GM15510 (cell line): ENCODE measurements around the gene PIP4K2A.

ENCODE experiments used
- POLR2A ChIP-seq: IDR thresholded peaks from 3 replicates; pipeline ENCODE4 v1.6.1; 2011; ENCODE audit warnings: borderline replicate concordance; ENCODE audit not compliant: insufficient read length; ENCODE audit errors: extremely low read depth

PIP4K2A gene

DNA sequence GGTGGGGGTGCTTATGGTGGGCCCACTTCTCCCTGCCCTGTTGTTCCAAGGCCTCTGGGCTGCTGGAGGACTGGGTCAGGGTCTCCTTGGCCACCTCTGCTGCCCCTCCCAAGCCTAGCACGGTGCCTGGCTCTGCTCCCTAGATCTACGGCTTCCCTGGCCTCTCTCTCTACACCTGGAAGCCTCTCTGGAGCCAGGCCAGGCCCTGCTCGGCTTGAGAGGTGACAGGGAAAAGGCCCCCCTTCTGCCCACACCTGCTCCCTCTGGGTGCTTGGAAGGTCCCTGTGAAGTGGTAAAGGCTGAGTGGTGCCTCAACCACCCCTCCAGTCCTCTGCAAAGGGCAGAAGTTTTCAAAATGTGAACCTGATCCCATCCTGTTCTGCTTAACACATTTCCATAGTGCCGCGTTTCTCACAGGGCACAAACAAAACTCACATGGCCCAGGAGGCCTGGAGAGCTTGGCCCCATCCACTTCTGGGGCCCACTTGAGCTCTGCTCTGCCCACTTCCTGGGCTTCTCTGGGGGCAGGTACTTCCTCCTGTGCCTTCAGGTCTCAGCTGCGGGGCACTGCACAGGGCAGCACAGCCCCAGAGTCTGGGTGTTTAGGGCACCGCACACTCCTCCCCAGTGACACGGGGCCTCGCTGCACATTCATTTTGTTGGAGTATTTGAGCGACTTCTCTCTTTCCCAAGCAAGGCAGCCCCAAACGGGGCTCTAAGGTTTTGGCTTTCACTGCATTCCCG is 169.9 kb downstream of the PIP4K2A start:
- no peak for TF ChIP-seq POLR2A

- no peak for TF ChIP-seq POLR2A
Measured at GRCh38 chr10:22542773-22543172, 171.6 kb downstream of the PIP4K2A start.

- TF ChIP-seq POLR2A = no peak
Measured at GRCh38 chr10:22541900-22542299, 172.5 kb downstream of the PIP4K2A start.

- no peak for TF ChIP-seq POLR2A
Measured at GRCh38 chr10:22539579-22540298, 174.6 kb downstream of the PIP4K2A start.

DNA sequence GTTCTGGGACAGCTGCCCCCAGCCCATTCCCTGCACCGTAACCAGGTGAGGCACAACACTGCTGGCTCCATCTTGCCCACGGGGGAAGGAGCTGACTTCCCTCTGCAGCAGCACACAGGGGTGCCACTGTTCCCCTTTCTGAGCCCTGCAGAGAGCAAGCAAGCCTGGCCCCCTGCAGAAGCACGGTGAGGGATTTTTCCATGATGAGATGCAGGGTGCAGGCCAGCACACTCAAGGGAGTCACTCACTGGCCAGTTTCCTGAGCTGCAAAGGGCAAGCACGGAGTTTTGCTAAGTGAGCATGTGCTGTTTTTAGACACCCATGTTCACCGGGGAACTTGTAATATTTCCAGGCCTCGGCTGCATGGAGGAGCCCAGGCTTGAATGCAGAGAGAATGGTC is 176.6 kb downstream of the PIP4K2A start:
- TF ChIP-seq POLR2A = no peak

- TF ChIP-seq POLR2A = no peak
Measured at GRCh38 chr10:22536620-22537019, 177.8 kb downstream of the PIP4K2A start.

DNA sequence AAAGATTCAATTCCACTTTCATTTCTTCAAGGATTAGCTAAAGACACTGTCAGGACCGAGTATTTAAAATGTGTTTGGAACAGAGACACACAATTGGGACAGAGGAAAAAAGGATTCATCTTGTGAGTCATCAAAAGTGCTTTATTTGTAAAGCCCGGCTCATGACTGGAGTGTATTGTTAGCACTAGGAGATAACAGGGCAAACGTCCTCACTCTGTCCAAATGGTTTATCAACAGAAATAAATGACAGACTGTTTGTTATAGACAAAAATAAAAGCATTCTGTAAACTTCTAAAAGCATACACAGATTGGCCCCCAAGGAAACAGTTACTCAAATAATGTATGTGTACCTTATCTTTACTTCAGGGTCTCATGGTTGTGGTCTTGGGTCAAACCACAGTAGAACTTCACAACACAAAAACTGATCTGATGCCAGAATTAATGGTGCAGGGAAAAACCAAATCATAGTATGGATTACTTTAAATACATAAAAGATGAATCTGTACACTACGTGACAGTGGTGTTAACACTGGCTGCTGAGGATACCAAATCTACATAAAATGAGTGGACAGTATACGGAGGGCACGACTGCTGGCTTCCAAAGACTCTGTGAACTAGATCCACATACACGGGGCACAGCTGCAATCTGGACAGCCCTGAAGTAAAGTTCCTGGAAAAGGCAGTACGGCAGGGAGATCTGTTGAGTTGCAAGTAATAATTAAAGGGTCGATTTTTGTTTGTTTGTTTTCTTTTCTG is 179.4 kb downstream of the PIP4K2A start:
- TF ChIP-seq POLR2A = no peak

- TF ChIP-seq POLR2A = no peak
Measured at GRCh38 chr10:22531441-22531840, 182.9 kb downstream of the PIP4K2A start.

GRCh38 chr10:22531008-22531407 is 183.4 kb downstream of the PIP4K2A start:
- no peak for TF ChIP-seq POLR2A

DNA sequence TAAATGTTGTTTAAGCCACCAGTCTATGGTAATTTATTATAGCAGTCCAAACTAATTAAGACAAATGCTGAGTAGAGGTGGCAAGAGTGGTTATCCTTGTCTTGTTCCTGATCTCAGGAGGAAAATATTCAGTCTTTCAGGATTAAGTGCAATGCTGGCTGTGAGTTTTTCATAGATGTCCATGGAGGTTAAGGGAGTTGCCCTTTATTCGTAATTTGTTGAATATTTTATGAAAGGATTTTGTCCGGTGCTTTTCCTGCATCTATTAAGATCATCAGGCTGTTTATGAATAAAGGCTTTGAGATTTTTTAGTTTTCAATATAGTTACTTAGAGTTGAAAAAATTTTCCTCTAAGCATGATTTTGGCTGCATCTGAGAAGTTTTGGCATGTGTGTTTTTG is 186.9 kb downstream of the PIP4K2A start:
- no peak for TF ChIP-seq POLR2A

DNA sequence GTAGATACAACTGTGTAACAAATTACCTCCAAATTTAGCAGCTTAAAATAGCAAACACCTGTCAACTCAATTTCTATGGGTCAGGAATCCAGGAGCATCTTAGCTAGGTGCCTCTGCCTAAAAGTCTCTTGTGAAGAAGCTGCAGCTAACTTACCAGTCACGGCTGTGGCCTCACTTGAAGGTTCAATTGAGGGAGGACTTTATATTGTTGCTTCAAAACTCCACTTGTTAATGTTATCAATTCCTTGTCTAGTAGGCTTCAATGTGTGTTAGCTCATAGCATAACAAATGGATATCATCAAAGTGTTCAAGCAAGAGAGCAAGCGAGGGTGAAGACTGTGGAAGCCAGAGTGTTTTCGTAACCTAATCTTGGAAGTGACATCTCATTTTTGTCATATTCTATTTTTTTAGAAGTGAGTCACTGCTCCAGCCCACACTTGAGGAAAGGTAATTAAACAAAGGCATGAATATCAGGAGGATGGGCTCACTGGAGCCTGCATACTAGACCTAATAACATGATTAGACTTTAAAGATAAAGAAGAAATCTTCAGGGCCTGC is 196.1 kb downstream of the PIP4K2A start:
- no peak for TF ChIP-seq POLR2A

DNA sequence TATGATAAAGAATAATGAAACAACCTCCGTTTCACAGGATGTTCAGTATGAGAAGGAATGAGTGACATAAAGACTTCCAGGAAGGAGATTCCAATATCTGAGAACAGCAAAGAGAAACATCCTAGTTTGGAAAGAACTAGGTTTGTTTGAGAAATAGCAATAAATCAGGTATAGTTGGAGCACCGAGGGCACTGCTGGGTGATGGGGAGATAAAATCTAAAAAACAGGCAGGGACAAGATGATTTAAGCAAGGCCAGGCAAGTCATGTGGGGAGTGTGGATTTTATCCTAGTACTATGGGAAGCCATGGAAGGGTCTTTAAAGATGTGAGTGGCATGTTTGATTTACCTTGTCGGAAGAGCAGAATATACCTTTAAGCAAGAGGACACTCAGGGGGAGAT is 199.4 kb downstream of the PIP4K2A start:
- no peak for TF ChIP-seq POLR2A

DNA sequence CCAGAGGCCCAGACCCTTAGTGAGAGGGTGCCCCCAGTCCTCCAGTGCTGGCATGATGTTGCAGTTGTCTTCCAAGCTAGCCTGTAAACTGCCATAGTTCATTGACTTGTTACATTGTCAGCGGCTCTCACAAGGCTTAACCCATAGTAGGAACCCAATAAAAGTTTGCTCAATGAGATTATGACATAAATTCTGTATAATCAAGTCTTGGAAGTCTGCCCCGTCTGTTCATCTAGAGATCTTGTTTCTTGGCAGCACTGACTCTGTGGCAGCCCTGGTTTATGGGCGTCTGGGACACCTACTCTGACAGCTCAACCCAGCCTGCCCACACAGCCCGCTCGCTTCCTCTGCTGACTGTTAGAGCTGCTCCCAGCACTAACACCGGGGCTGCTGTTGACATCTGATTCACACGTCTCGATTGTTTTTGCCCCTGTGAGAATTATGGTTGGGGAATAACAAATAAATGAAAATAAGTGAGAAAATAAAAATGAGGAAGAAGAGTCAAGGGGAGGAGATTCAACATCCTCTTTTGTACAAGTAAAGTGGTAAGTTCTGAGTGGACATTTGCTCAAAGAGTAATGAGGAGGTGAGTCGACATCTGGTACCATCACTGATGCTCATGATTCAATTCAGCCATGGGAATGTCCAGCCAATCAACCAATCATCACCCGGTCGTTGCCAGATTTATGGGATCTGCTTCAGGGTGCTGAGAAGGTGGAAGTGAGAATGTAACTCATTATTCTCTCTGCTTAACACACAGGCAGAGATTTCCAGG is 208.3 kb downstream of the PIP4K2A start:
- TF ChIP-seq POLR2A = no peak

DNA sequence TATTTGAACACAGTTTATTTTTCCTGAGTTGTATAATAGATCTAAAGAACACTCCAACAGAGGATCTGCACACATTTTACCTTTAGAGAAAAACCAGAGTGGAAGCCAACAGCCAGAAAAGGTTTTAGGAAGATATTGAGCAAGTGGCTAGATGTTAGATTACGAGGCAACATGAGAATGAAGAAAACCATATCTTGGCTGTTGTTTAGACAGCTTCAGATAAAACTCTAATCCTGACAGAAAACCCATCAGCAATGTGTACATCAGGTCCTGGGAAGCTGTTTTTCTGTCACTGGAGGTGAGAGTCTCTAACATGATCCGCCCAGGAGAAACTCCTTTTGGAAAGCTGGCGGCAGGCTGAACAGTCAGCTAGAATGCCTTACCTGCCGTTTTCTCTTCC is 209.6 kb downstream of the PIP4K2A start:
- no peak for TF ChIP-seq POLR2A
